H9 (cell line): Measurements from ENCODE around the gene SFXN2. TPM values are rescaled to one million over a fixed set of nuclear protein-coding genes. Genes with fewer than 3 reads are reported as not detected.

Source experiments
- DNase-seq: peaks from one replicate; pipeline ENCODE4 v3.0.0-alpha.2; 2017
- H2AFZ ChIP-seq: one replicate; pipeline ENCODE4 v1.6.1; 2013; ENCODE audit warnings: mild to moderate bottlenecking, low read length, control low read depth, moderate library complexity
- H2AK5ac ChIP-seq: 2 replicates; pipeline ENCODE4 v1.6.1; 2013; ENCODE audit warnings: low read length, control low read depth, mixed read lengths; ENCODE audit not compliant: insufficient read length
- H2BK120ac ChIP-seq: one replicate; pipeline ENCODE4 v1.6.1; 2013; ENCODE audit warnings: low read depth, mild to moderate bottlenecking, low read length, control low read depth, inconsistent platforms; ENCODE audit not compliant: poor library complexity, severe bottlenecking
- H2BK12ac ChIP-seq: 2 replicates; pipeline ENCODE4 v1.6.1; 2013; ENCODE audit warnings: low read length, control low read depth, mixed read lengths, low read depth; ENCODE audit not compliant: insufficient read length
- H2BK15ac ChIP-seq: 2 replicates; pipeline ENCODE4 v1.6.1; 2013; ENCODE audit warnings: low read depth, low read length, control low read depth
- H2BK20ac ChIP-seq: one replicate; pipeline ENCODE4 v1.6.1; 2013; ENCODE audit warnings: low read depth, mild to moderate bottlenecking, low read length, control low read depth, inconsistent platforms; ENCODE audit not compliant: poor library complexity, severe bottlenecking
- H2BK5ac ChIP-seq: 2 replicates; pipeline ENCODE4 v1.6.1; 2013; ENCODE audit warnings: low read length, control low read depth, mixed read lengths; ENCODE audit not compliant: insufficient read length
- H3K14ac ChIP-seq: 2 replicates; pipeline ENCODE4 v1.6.1; 2013; ENCODE audit warnings: low read length, control low read depth; ENCODE audit not compliant: insufficient read depth
- H3K18ac ChIP-seq: 2 replicates; pipeline ENCODE4 v1.6.1; 2013; ENCODE audit warnings: low read depth, mild to moderate bottlenecking, mixed read lengths, low read length, control low read depth; ENCODE audit not compliant: insufficient read length
- H3K23ac ChIP-seq: 2 replicates; pipeline ENCODE4 v1.6.1; 2013; ENCODE audit warnings: low read length, control low read depth, mixed read lengths, low read depth; ENCODE audit not compliant: insufficient read length
- H3K23me2 ChIP-seq: 2 replicates; pipeline ENCODE4 v1.6.1; 2013; ENCODE audit warnings: low read depth, mild to moderate bottlenecking, mixed read lengths, low read length, control low read depth; ENCODE audit not compliant: insufficient read length, poor library complexity, severe bottlenecking
- H3K27ac ChIP-seq: 2 replicates; pipeline ENCODE4 v1.5.1; 2013; ENCODE audit warnings: low read length, control low read depth, mixed read lengths, low read depth; ENCODE audit not compliant: insufficient read length
- H3K27me3 ChIP-seq: 2 replicates; pipeline ENCODE4 v1.6.1; 2013; ENCODE audit warnings: low read length, control low read depth, inconsistent platforms; ENCODE audit not compliant: insufficient read depth
- H3K4ac ChIP-seq: 2 replicates; pipeline ENCODE4 v1.6.1; 2013; ENCODE audit warnings: low read depth, mild to moderate bottlenecking, control low read depth, inconsistent platforms, low read length, moderate library complexity
- H3K4me1 ChIP-seq: 2 replicates; pipeline ENCODE4 v1.6.1; 2013; ENCODE audit warnings: low read length, control low read depth, inconsistent platforms; ENCODE audit not compliant: insufficient read depth
- H3K4me2 ChIP-seq: 2 replicates; pipeline ENCODE4 v1.6.1; 2013; ENCODE audit warnings: low read length, control low read depth, mixed read lengths; ENCODE audit not compliant: insufficient read length, insufficient read depth
- H3K56ac ChIP-seq: 2 replicates; pipeline ENCODE4 v1.6.1; 2013; ENCODE audit warnings: low read depth, mild to moderate bottlenecking, mixed read lengths, low read length, control low read depth; ENCODE audit not compliant: insufficient read length
- H3K79me1 ChIP-seq: 2 replicates; pipeline ENCODE4 v1.6.1; 2013; ENCODE audit warnings: low read depth, mild to moderate bottlenecking, moderate library complexity, low read length, control low read depth, inconsistent platforms; ENCODE audit not compliant: insufficient read depth, poor library complexity, severe bottlenecking
- H3K79me2 ChIP-seq: 2 replicates; pipeline ENCODE4 v1.6.1; 2013; ENCODE audit warnings: low read length, control low read depth, inconsistent platforms; ENCODE audit not compliant: insufficient read depth
- H3K9ac ChIP-seq: 2 replicates; pipeline ENCODE4 v1.6.1; 2013; ENCODE audit warnings: low read length, control low read depth, mixed read lengths; ENCODE audit not compliant: insufficient read length; ENCODE audit errors: extremely low read depth
- H3K9me3 ChIP-seq: one replicate; pipeline ENCODE4 v1.6.1; 2013; ENCODE audit warnings: low read depth, low read length, inconsistent platforms; ENCODE audit not compliant: control insufficient read depth
- H3T11ph ChIP-seq: one replicate; pipeline ENCODE4 v1.6.1; 2013; ENCODE audit warnings: mild to moderate bottlenecking, low read length, control low read depth, inconsistent platforms
- H4K20me1 ChIP-seq: one replicate; pipeline ENCODE4 v1.6.1; 2013; ENCODE audit not compliant: control insufficient read depth, insufficient read length, insufficient read depth
- H4K5ac ChIP-seq: 2 replicates; pipeline ENCODE4 v1.6.1; 2013; ENCODE audit warnings: low read depth, mild to moderate bottlenecking, mixed read lengths, low read length, control low read depth; ENCODE audit not compliant: insufficient read length
- H4K8ac ChIP-seq: replicated peaks from 2 replicates; pipeline ENCODE4 v1.6.1; 2013; ENCODE audit warnings: low read length, control low read depth, mixed read lengths, low read depth; ENCODE audit not compliant: insufficient read length
- H4K91ac ChIP-seq: 2 replicates; pipeline ENCODE4 v1.6.1; 2013; ENCODE audit warnings: low read depth, mild to moderate bottlenecking, moderate library complexity, mixed read lengths, low read length, control low read depth; ENCODE audit not compliant: insufficient read length
- H3K27ac Mint-ChIP-seq, 3 experiments: 2 replicates in 2 of 3; 3 replicates in 1 of 3; pipeline ENCODE4 v1.8.0; 2020 to 2021; ENCODE audit warnings: mixed read lengths in 3 of 3, mild to moderate bottlenecking in 1 of 3, moderate library complexity in 1 of 3
- H3K27me3 Mint-ChIP-seq: 2 replicates; pipeline ENCODE4 v1.8.0; 2021; ENCODE audit warnings: low read depth, mild to moderate bottlenecking, moderate library complexity, mixed read lengths
- H3K36me3 Mint-ChIP-seq, 3 experiments: 2 replicates in 2 of 3; 3 replicates in 1 of 3; pipeline ENCODE4 v1.8.0; 2020 to 2021; ENCODE audit warnings: low read depth in 3 of 3, mixed read lengths in 3 of 3; ENCODE audit not compliant: insufficient read depth in 1 of 3
- H3K4me1 Mint-ChIP-seq, 2 experiments: 2 replicates each; pipeline ENCODE4 v1.8.0; 2020; ENCODE audit warnings: mixed read lengths in 2 of 2
- H3K4me3 Mint-ChIP-seq, 2 experiments: 2 replicates in 1 of 2; 3 replicates in 1 of 2; pipeline ENCODE4 v1.8.0; 2020 to 2021; ENCODE audit warnings: mild to moderate bottlenecking in 2 of 2, mixed read lengths in 2 of 2, moderate library complexity in 1 of 2
- H3K9me3 Mint-ChIP-seq, 2 experiments: 2 replicates in 1 of 2; 3 replicates in 1 of 2; pipeline ENCODE4 v1.8.0; 2020; ENCODE audit warnings: mild to moderate bottlenecking in 2 of 2, mixed read lengths in 2 of 2, moderate library complexity in 1 of 2
- WGBS: extraction: QIAGEN DNeasy Blood & Tissue Kit; methylation state at CpG from one replicate; pipeline ENCODE4 v1.1.7; 2013; ENCODE audit warnings: missing lambda C conversion rate, low lambda C conversion rate, mixed read lengths; ENCODE audit not compliant: insufficient read length; ENCODE audit errors: extremely low coverage; 5-methylcytosine and 5-hydroxymethylcytosine counted together
- total RNA-seq: library from RNA; stranded (reverse); gene quantifications from 2 replicates; pipeline ENCODE4 v1.2.1, GENCODE V29; 2021
- TF ChIP-seq, protein P1 (sequence below): fragments of 200-600 bp; sonication (generic); conservative IDR thresholded peaks from 3 replicates; pipeline ENCODE4 v1.8.0; 2021; ENCODE audit warnings: antibody characterized with exemption, mild to moderate bottlenecking

The SFXN2 gene
- total RNA-seq, 1 experiment from 2014 or later, result 34.7 TPM

DNA sequence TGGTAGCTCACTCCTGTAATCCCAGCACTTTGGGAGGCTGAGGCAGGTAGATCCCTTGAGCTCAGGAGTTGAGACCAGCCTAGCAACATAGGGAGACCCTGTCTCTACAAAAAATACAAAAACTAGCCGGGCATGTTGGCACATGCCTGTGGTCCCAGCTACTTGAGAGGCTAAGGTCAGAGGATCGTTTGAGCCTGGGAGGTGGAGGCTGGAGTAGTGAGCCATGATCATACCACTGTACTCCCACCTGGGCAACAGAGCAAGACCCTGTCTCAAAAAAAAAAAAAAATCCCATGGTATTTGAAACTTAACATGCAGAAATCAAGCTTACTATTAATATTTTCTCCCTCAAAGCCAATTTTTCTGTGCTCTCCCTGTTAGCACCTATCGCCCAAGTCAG lies 5.9 kb downstream of the SFXN2 start:
- Histone ChIP-seq H2BK15ac (no peak overlapping the region), H2BK5ac (no peak overlapping the region), H2AK5ac (no peak overlapping the region), H3K9me3 (no peaks in the 10 kb centered on the region), H3K79me2 (peaks cover under 1% of the 10 kb centered on the region; the same call in 1 of the 2 replicates), H3K56ac (no peak overlapping the region), H4K8ac (no peak overlapping the region), H3K27ac (no peak overlapping the region), H3K27me3 (no peaks in the 10 kb centered on the region), H3K79me1 (no peaks in the 10 kb centered on the region), H4K20me1 (no peaks in the 10 kb centered on the region), H2BK120ac (no peak overlapping the region), H3K4me1 (peaks cover 7% of the 10 kb centered on the region; the same call in 1 of the 2 replicates), H4K91ac (no peak overlapping the region), H3K18ac (no peak overlapping the region), H3K4ac (no peak overlapping the region), H3K4me2 (no peak overlapping the region), H2BK12ac (no peak overlapping the region), H4K5ac (no peak overlapping the region), H3K14ac (no peak overlapping the region), H3K9ac (no peak overlapping the region), H3K23ac (no peak overlapping the region), H2AFZ (no peak overlapping the region), H3T11ph (no peak overlapping the region), H3K23me2 (peaks cover under 1% of the 10 kb centered on the region), H2BK20ac (no peak overlapping the region)
- DNase-seq, result no peak
- TF ChIP-seq, protein P1, sequence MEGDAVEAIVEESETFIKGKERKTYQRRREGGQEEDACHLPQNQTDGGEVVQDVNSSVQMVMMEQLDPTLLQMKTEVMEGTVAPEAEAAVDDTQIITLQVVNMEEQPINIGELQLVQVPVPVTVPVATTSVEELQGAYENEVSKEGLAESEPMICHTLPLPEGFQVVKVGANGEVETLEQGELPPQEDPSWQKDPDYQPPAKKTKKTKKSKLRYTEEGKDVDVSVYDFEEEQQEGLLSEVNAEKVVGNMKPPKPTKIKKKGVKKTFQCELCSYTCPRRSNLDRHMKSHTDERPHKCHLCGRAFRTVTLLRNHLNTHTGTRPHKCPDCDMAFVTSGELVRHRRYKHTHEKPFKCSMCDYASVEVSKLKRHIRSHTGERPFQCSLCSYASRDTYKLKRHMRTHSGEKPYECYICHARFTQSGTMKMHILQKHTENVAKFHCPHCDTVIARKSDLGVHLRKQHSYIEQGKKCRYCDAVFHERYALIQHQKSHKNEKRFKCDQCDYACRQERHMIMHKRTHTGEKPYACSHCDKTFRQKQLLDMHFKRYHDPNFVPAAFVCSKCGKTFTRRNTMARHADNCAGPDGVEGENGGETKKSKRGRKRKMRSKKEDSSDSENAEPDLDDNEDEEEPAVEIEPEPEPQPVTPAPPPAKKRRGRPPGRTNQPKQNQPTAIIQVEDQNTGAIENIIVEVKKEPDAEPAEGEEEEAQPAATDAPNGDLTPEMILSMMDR, result no peak
- Mint-ChIP-seq H3K4me1 (peaks cover 35 to 48% of the 10 kb centered on the region in 2 experiments), H3K27ac (peak overlapping the region in 2 of 3 experiments; percentile 70 to 83; a peak in 4 of 7 replicates), H3K4me3 (no peak overlapping the region), H3K9me3 (peaks cover 0 to 5% of the 10 kb centered on the region in 2 experiments; a peak in 2 of 5 replicates), H3K27me3 (no peaks in the 10 kb centered on the region), H3K36me3 (peaks cover 16 to 60% (median 41%) of the 10 kb centered on the region in 3 experiments; a peak in 6 of 7 replicates)
- no CpG with 5 or more reads among the region's 3 CpGs for WGBS
